Embryonic facial prominence (tissue), 1 donor: ENCODE data around the gene AGER.

Source experiments
- DNase-seq: peaks from one replicate; pipeline ENCODE4 v3.0.0-alpha.2; 2016; ENCODE audit errors: extremely low spot score

The AGER gene

DNA sequence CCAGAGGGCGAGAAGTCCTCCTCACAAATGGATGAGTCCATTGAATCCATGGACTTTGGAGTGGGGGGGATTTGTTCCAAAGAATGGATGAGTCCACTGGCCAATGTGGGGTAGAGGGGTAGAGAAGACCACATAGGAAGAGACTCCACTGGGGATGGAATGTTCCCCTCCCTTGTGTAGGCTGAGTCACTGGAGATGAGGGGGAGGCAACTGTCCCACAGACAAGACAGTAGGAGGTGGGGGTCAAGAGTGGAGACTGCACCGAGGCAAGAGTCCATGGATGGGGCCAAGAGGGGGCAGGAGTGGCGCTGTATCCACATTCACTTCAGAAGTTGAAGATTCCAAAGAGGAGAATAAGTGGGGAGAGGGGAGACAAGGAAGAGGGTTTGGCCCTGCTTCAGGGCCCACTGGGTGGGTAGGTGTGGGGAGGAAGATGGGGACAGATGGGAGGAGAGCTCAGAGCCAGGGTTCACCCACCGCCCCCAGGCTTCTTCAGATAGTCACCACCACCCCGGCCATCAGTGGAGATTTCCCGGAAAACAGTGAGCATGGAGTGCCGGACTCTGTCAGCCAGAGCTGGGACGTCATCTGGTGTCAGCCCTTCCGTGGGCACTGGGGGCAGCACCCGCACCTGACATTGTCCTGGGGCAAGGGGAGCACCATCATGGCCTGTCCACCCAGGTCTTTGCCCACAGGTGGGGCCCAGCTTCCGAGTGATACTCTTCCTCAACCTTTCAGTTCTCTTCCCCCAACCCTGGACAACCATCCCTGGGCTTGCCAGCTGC, 15.1 kb downstream of the AGER start:
- no peak for DNase-seq

GRCh38 chr6:32168350-32168749, 15.7 kb downstream of the AGER start:
- DNase-seq, result no peak

DNA sequence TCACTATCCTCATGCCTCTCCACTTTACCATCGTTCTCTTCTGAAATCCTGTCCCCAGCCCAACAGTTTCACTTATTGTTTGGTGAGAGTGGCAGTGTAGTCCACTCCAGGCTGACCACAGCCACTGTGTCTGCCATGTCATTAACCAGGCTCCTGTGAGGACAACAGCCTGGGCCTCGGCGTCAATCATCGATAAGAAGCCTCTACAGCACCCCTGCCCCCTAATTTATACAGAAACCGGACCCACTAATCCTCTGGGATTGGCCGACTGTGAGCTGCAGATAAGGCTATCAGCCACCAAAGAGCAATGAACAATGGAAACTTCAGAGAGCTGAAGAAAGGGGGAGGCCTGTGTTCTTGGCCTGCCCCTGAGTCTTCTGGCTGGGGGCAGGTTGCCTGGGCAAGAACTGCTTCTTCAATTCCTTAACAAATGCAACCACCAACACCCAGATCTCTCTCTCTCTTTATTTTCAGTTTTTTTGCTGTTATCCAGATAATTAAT, 16.2 kb downstream of the AGER start:
- no peak for DNase-seq

DNA sequence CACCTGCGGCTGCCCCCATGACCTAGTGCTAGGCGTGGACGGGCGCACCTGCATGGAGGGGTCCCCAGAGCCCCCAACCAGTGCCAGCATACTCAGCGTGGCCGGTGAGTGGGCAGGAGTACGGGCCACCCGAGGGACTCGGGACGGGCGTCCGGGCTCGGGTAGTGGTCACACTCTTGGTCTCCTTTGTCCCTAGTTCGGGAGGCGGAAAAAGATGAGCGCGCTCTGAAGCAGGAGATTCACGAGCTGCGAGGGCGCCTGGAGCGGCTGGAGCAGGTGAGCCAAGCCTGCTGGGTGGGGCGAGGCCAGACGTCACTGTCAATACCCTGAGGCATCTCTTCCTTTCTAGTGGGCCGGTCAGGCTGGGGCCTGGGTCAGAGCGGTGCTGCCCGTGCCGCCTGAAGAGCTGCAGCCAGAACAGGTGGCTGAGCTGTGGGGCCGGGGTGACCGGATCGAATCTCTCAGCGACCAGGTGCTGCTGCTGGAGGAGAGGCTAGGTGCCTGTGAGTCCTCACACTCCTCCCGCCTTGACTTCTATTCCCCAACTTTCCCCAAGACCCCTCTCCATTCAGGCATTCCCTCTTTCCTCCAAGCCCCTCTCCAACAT, 16.8 kb downstream of the AGER start:
- DNase-seq, result no peak

GRCh38 chr6:32166411-32167061, 17.5 kb downstream of the AGER start:
- no peak for DNase-seq

- DNase-seq, result no peak
Observed at GRCh38 chr6:32164295-32164694, 19.8 kb downstream of the AGER start, which contains the start of gene EGFL8. Gene EGFL8, plus strand, starts transcription at chr6:32164595. Its CDS starts 1,571 bp downstream, at chr6:32166166.

DNA sequence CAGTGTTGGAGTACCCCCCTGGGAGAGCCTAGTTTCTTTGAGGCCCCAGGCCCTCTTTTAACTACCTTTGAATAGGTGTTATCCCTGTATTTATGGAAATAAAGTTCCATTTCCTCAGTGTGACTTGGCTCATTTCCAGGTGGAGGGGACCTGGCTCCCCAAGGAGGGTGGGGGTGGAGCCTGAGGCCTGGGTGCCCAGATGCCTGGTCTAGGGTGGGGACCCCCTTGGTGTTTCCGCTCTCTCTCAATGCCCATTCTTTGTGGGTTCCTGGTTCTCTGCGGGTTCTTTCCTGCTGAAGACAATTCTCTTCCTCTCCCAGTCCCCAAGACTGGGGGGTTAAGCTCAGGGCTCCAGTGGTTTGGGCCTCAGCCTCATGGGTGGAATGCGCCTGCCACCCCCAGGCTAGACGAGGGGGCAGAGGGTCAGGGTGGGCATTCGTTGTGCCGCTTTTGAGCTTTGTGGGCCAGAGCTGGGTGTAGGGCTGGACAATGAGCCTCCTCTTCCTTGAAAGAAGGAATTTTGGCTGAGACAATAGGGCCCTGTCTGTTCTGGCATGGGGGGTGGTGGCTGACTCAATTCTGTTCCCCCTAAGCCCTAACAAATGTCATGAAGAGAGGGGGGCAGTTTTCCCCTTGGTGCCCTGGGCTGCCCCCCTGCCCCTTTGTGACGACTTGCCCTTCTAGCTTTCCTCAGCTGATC, 20.3 kb downstream of the AGER start:
- no peak for DNase-seq

GRCh38 chr6:32158052-32158451, 26.0 kb downstream of the AGER start:
- DNase-seq, result no peak

DNA sequence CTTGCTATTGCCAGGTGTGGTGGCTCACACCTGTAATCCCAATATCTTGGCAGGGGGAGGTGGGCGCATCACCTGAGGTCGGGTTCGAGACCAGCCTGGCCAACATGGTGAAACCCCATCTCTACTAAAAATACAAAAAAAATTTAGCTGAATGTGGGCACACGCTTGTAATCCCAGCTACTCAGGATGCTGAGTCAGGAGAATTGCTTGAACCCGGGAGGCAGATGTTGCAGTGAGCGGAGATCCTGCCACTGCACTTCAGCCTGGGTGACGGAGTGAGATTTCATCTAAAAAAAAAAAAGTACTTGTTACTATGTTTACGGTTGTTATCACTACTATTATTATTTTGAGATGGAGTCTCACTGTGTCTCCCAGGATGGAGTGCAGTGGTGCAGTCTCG, 27.2 kb downstream of the AGER start:
- no peak for DNase-seq

GRCh38 chr6:32154514-32155161, 29.4 kb downstream of the AGER start:
- DNase-seq, result peak; percentile 66

DNA sequence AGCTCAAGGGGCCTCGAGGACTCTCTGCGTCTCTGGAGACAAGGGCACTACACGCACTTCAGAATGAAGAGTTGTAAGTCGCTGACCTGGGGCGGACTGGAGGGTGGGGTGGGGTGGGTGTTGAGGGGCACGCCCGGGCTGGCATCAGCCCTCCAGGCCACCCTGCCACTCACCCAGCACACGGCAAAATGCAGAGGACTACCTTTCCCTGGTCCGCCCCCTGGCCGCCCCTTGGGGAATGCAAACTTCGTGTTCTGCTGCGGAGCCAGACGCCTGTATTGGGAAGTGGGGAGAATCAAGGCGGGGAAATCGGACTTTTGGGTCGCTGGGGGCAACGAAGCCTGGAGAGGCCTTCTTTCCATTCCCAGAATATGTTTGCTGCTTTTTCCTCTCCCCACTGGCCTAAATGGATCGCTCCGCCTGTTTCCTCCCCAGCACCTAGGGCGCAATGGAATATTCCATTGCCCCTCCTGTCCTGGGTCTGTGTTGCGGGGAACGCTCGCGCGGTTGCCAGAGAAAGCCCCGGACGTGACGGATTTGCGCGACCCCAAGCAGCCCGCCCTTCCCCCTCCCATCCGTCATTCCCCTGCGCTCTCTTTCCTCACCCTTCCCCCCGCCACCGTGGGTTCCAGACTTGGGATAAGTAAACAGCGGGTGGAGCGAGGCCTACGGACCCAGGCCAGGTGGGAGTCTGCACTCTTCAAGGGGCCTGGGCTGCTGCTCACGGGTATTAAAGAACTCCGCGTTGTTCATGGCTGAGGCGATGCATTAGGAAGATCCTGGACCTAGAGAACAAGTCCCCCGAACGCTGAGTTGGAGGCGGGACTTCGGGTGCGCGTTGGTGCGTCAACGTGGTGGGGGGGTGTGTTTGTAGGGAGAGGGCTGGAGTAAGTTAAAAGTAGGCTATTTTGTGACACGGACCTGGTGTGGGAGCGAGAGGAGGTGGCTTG, 30.2 kb downstream of the AGER start, which contains the start of gene PPT2:
TSS of gene PPT2 (plus strand) at position 578 of the 950 bp plus-strand sequence. CDS start 454 bp downstream, outside the sequence.
- peak; percentile 94 for DNase-seq

GRCh38 chr6:32152769-32153563, 31.1 kb downstream of the AGER start:
- no peak for DNase-seq

- no peak for DNase-seq
Observed at GRCh38 chr6:32151863-32152768, 31.9 kb downstream of the AGER start, which contains the start of gene PRRT1. Gene PRRT1, minus strand, starts transcription at chr6:32151939. Its CDS starts 112 bp downstream, at chr6:32151827.

DNA sequence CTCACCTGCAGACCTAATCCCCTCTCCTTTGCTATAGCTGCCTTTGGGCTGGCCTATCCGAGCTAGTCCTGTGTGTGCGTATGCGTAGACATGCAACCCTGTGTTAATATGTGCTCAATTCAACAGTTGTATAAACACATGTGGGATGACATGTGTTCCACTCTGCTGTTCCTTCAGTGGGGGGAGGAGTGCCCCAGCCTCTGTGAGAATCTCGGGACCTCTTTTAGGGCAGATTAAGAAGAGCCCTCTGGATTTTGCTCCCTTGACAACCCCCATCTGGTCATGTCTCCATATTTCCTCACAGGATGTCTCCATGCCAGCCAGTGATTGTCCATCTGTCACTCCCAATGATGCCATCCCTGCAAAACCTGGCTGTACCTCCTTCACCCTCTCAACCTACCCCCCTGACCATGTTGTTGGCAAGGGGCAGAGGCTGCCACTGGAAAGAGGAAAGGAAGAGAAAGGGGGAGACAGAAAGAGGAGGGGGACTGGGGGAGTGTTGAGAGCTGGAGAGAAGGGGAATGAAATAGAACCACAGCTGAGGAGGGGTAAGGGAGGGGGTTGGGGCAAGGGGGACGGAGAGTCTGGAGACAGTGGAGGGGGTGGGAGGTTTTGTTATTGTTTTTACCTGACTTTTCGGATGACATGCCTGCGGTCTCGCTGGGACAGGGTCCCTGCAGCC, 32.7 kb downstream of the AGER start:
- no peak for DNase-seq

DNA sequence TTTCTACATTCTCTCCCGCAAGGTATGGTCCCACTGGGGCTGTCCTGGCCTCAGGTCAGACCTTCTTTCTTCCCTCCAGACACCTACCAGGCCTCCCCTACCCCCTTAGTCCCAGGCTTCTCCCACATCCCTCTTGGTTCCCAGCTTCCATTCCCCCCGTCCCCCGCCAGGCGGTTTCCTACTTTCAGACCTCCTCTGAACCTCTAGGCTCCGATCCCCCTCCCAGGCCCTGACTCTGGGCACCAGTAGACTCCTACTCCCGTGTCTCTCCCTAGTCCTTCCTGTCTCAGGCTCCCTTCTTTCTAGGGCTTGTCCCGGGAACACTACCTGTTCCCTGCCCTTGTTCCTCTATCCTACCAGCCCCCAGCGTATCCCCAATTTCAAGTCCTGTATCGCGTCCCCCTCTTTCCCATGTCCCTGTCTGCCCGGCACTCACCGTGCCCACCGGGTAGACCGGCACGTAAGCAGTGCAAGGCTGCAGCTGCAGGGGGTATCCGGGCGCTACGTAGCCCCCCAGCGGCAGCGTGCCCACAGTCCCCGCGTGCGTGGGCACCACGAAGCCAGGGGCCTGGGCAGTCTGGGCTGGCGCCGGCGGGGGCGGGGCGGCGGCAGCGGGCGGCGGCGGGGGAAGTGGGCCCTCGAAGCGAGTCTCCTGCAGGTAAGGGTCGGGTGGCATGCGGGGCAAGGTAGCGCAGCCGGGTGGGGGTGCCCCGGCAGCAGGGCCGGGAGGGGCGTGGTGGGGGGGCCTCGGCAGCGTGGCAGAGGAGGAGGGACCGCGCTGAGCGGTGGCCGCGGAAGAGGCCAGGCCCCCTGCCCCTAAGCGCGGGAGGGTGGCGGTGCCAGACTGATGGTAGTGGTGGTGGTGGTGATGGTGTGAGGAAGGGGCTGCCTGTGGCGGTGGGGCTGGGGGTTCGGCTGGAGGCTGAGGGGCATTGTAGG, 33.9 kb downstream of the AGER start:
- DNase-seq, result no peak

DNA sequence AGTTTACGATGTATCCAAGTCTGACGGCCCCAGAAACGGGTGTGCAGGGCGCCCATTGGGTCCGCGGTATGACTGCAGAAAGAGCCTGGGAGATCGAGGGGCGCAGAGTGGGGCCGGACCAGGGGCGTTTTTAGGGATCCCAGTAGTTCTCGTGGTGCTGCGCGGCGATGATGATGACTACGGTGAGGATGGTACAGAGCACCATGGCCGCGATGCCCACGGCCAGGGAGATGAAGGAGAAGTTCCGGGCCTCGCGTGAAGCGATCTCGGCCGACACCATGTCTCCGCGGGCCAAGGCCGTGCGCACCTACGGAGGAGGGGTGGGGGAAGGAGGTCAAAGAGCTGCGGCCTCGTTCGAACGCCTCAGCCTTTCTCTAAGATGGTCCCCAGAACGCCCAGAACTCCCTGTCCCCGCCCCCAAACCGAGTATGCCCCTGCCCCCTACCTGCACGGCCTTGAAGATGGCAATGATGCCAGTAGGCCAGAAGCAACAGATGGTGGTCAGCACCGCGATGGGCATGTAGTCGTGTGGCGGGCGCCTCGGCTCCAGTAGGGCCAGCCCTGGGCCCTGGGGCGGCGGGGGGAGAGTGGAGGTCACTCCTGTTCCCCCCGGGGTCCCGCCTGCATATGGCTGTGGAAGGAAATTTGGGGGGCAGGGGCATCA, 34.8 kb downstream of the AGER start:
- DNase-seq, result no peak
